Inflammatory macrophage (primary cell): ENCODE data around the gene EXOC2.

Source experiments
- DNase-seq, 2 donors: peaks; one replicate each; pipeline ENCODE4 v3.0.0-alpha.2; 2020 to 2022

The EXOC2 gene

DNA sequence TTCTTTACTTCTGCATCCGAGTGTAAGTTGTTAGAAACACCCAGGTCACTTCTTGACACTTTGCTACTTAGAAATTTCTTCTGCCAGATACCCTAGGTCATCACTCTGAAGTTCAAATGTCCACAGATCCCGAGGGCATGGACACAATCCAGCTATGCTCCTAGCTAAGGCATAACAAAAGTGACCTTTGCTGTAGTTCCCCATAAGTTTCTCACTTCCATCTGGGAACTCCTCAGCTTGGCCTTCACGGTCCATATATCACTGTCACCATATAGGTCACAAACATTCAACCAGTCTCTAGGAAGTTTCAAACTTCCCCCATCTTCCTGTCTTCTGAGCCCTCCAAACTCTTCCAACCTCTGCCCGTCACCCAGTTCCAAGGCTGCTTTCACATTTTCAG lies 236.1 kb downstream of the EXOC2 start:
- no peak for DNase-seq

DNA sequence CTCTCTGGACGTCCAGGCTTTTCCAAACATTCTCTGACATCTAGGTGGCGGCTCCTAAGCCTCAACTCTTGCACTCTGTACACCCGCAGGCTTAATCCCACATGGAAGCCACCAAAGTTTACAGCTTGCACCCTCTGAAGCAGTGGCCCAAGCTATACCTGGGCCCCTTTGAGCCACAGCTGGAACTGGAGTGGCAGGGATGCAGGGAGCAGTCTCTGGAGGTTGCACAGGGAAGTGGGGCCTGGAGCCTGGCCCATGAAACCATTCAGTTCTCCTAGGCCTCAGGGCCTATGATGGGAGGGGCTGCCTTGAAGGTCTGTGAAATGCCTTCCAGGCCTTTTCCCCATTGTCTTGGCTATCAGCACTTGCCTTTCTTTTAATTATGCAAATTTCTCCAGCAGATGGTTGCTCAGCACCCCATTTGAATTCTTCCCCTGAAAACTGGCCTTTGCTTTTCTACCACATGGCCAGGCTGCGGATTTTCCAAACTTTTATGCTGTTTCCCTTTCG lies 236.5 kb downstream of the EXOC2 start:
- no peak for DNase-seq

DNA sequence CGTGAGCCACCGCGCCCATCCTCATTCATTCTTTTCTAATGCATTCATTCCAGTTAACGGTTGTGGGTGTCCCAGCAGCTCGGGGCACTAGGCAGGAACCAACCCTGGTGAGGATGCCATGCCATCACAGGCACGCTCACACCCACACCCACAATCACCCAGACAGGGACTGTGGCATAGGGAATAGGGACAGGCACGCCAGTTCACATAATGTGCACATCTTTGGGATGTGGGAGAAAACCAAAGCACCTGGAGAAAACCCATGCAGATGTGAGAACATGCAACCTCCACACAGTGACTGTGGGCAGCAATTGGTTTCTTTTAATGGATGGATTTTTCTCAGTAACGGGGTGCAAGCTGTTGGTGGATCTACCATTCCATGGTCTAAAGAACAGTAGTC lies 237.1 kb downstream of the EXOC2 start:
- DNase-seq, result no peak

DNA sequence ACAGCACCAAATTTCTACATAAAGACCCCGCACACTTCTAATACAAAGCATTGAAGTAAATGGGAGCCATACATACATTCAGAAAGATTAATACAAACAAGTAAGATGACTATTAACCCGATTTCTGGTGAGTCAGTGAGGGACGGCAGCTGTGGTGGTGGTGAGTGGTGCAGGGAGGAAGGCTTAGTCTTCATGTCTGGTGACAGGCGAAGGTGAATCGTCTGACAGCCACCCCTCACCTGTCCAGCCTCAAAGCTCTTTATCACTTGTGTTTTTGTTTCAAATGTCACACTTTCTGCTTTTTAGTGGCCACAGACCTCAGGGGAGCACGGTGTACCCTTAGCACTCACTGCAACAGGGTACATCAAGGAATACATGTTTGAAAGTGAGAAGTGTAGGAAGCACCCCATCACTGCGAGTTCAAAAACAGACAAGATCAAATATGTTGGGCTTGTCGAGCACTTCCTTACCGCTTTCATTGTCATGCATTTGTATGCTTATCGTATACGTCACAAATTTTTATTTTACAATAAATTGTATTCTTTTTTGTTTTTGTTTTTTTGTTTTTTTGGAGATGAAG lies 237.8 kb downstream of the EXOC2 start:
- no peak for DNase-seq

DNA sequence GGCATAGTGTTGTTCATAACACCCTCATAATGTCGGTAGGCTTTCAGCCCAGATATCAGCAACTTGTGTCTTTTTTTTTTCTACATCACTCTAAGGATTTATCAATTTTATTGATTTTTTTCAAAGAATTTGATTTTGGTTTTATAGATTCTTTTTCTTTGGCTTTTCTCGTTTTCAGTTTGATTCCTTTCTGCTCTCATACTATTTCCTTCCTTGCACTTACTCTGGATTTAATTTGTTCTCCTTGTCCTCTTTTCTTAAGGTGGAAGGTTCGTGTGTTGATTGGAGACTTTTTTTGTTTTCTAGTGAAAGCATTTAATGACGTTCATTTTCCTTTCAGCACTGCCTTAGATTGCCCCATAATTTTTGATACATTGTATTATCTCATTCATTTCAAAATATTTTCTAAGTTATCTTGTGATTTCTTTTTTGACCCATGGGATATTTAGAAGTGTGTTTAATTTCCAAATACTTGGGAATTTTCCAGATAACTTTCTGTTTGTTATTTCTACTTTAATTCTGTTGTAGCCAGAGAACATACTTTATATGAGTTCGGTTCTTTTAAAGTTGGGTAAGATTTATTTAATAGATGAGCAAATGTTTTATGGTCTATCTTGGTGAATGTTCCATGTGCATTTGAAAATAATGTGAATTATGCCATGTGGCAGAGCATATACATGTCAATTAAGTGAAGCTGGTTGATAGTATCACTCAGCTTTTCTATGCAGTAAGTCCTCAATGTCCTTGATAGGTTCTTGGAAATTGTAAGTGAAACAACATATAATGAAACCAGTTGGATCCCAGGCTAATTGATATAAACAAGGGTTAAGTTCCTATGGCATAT lies 238.6 kb downstream of the EXOC2 start:
- DNase-seq, result no peak

DNA sequence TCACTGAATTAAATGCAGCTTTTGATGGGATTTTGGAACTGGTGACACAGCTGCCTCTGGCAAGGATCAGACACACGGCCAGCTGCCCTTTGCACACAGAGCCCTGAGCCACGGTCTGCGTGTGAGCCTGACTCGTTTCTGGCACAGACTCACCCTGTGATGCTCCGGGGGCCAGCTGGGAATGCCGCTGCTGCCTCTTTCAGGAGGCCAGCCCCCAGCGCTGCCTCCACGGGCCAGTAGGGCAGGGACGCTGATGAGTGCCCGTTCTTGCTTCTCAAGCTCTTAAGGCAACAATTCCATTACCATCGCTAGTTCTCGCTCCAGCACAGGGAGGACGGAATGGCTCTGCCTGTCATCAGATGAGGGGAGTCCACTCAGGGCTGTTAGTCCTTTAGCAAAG lies 239.8 kb downstream of the EXOC2 start:
- DNase-seq, result no peak

DNA sequence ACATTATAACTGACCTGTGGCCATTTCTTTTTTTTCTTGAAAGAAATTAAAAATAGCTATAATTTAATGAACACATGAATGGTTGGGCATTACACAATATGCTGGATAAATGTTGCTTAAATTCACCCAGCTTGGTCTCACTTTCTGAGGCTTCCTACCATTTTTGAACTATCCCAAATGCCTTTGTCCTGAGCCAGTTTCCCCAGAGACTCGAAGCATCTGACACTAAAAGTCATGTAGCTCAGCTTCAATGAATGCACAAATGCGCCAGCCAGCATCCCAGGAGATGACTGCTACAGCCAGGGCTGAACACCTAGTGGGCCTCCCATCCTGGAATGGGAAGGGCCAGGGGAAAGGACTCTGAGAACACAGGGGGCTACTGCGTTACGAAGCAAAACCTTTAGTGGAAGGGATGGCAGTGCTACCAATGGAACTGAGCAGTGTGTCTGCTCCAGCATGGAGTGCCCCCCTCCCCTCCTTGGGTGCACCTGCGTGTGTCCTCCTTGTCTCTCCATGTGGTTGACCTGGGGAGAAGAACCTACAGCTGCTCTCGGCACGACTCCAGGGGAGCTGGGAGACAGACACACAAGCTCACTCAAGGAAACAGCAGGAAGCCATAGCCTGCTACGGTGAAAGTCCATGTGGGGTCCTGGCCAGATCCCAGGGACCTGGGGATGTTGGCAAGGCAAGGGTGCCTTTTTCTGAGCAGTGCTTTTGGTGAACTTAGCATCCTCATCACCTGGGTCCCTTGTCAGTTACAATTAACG lies 240.5 kb downstream of the EXOC2 start:
- no peak for DNase-seq

DNA sequence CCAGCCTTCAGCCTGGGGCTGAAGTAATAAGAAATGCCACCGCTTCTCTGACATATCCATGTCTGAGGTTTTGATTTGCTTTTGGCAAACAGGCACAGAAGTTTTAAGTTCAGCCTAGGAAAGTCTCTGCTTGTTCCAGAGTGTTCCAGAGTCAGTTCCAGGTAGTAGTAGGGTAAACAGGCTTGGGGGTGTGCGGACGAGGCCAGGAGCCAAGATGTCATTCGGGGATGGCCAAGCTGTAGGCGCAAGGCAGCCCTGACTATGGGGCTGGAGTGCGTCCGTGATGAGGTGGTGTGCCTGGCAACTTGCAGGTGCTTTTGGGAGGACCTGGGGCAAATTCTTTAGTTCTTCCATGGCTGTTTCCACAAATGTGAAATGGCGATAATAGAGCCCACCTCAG lies 241.1 kb downstream of the EXOC2 start:
- no peak for DNase-seq

DNA sequence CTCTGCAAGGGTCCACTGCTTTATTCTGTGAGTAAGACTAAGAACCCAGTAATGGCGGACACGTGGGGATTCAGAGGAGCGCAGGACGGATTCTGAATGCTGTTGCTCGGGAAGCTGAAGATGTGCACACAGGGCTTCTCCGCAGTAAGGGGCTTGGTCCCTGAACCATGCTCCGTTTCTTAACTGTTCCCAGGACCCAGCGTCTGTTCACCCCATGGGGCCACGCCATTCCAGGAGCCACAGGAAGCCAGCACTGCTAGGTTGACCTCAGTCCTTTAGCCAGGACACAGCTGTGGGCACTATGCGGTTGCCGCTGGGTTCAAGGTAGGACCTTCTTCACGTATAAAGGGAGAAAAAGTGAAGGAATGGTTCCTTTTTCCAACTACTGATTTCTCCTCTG lies 241.6 kb downstream of the EXOC2 start:
- DNase-seq, result no peak

DNA sequence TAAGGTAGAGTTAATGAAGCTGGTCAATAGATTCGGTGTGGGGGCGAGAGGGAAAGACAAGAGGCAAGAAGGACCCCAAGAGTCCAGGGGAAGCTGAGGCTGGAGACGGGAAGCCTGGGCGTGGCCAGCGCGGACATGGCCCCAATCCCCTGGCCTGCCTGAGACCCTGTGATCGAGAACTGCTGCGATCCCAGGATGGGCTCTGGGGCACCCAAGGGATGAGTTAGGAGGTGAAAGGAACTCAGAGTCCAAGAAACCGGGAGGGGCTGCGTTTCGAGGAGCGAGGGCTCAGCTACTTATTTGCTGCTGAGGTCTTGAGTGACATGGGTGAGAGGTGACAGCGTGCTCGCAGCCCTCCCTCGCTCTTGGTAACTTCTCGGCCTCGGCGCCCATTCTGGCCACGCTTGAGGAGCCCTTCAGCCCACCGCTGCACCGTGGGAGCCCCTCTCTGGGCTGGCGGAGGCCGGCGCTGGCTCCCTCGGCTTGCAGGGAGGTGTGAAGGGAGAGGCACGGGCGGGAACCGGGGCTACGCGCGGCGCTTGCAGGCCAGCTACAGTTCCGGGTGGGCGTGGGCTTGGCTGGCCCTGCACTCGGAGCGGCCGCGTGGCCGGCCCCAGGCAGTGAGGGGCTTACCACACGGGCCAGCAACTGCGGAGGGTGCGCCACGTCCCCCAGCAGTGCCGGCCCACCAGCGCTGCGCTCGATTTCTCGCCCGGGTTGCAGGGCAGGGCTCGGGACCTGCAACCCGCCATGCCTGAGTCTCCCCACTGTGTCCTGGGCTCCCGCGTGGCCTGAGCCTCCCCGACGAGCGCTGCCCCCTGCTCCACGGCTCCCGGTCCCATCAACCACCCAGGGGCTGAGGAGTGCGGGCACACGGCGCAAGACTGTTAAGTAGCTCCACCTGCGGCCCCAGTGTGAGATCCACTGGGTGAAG lies 243.2 kb downstream of the EXOC2 start:
- no peak for DNase-seq

DNA sequence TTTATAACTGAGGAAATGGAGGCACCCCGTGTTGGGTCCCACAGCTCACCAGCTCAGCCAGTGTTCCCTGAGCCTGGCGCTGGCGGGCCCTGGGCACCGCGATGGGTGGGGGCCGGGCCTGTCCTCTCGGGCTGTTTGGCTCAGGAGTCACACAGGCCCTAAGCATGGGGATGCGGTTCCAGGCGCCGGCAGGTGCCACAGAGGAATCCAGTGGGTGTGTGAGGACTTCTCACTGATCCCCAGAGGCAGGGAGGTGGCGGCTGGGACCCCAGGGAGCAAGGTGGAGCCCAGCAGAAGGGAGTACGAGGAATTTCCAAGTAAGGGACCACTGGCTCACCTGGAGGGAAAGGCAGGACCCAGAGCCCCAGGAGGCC lies 243.9 kb downstream of the EXOC2 start:
- no peak for DNase-seq

DNA sequence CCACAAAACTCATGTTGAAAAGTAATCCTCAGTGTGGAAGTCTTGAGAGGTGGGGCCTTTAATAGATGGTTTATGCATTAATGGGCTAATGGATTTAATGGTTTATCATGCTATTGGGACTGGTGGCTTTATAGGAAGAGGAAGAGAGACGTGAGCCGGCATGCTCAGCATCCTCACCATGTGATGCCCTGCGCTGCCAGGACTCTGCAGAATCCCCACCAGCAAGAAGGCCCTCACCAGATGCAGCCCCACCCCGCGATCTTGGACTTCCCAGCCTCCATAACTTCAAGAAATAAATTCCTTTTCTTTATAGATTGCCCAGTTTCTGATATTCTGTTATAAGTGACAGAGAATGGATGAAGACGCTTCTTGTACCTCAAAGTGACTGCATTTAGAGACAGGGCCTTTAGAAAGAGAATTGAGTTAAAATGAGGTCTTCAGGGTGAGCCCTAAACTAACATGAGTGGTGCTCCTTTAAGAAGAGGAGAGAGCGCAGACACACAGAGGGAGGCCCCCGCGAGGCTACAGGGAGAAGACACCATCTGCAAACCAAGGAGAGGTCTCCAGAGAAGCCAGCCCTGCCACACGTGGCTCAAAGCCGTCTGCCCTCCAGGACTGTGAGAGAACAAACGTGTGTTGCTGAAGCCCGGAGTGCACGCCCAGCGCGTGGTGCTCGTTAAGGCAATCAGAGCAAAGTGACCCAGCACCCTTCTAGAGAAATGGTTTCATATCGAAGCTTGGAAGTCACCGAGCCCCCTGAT lies 244.5 kb downstream of the EXOC2 start:
- no peak for DNase-seq

DNA sequence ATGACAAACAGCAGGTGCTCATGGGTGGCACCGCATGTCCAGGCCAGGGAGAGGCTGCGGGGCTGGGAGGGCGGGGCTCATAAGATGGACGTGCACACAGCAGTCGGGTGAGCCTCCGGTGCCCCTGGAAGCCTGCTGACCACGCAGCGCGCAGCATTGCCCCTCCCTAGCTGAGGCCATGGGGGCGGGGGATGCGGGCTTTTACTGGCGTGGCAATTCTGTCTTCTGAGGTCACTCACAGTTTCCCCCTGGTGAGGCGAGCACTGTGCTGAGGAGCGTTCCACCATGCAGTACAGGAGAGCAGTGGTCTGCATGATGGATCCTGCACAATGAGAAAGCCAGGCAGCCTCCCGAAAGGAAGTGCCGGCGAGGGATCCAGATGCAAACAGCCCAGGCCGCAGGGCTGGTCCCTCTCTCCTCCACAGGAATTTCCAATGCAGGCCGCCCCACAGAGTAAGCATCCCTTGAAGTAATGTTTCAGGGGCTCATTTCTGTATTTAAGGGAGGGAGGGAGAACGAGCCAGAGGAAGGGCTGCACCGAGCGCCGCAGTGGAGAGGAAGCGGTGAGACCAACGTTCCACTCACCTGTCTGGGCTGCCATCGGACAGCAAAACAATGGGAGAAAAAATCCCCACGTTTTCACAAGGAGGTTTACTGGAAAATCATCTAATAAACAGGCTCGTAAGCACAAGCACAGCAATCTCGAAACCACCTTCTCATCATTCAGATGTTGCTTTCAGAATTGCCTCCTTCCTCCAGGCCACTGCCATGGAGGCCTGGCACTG lies 245.4 kb downstream of the EXOC2 start:
- DNase-seq, result no peak

DNA sequence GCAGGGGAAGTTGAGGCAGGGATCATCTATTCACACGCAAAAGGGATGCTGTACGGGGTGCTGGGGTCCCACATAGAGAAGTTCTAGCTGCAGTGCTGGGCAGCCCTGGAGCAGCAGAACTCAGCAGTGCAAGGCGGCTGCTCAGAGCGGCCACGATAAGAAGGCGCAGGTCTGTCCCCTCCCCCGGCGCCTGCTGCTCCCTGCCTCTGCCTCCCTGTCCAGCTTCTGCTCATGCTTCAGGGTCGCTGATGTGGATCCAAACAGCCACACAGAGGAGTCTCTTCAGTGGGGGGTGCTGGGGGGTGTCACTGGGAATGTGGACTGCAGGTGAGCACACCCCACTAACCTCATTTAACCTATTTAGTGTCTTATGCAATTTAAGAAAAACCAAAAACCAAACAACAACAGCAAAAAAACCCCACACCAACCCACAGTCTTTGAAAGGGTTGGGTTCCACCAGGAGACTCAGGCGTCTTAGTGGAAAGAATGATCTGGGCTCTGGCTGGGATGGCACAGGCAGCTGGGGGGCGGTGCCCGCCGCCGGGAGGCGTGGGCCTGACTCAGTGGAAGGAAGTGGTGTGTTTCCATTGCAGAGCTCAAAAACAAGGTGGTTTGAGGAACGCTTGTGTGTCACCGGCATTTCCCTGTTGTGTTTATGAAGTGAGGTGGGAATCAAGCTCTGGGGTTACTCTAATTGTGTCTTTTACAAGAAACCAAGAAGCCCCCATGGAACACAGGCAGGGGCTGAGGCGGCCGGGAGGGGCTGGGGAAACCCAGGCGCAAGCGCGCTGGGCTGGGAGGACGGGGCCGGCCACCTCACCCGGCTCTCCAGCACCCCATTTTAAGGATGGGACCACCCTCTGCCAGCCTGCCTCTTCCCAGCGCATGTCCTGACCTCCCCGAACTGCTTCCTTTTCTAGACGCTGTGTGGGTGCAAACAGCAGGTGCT lies 246.2 kb downstream of the EXOC2 start:
- no peak for DNase-seq

DNA sequence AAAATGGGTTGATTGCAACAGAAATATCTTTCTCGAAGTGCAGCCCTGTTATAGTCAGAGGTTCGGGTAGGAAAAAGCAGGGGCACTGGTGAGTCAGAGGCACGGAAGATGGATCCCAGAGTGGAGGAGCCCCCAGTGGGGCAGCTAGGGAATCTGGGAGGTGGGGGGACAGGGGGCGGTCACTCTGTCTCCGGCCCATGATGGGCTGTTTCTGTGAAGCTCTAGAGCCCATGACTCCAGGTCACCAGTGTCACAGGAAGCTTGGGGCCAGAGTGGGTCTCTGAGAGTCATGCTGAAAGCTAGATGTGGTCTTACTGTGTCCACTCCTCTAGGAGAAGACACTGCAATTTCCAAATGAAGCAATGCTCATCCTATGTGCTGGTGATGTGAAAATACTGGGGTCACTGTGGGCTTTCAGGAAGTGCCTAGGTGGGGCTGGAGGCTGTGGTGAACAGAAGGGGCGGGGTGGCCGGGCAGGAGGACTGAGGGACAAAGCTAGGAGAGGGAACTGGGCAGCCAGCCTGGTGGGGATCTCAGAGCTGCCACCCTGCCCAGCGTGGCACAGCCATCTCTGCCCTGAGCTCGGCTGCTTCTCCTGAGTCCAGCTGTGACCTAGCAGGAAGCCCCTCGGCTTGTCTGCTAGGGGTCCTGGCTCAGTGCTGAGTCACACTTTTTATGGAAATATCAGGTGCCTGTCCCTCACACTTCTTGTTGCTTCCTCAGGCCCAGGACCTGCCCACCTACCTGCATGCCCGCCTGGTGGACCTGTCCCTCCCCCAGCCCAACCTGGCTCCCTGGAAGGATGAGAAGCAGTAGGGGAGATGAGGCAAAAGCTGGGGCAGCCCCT lies 247.1 kb downstream of the EXOC2 start:
- no peak for DNase-seq

DNA sequence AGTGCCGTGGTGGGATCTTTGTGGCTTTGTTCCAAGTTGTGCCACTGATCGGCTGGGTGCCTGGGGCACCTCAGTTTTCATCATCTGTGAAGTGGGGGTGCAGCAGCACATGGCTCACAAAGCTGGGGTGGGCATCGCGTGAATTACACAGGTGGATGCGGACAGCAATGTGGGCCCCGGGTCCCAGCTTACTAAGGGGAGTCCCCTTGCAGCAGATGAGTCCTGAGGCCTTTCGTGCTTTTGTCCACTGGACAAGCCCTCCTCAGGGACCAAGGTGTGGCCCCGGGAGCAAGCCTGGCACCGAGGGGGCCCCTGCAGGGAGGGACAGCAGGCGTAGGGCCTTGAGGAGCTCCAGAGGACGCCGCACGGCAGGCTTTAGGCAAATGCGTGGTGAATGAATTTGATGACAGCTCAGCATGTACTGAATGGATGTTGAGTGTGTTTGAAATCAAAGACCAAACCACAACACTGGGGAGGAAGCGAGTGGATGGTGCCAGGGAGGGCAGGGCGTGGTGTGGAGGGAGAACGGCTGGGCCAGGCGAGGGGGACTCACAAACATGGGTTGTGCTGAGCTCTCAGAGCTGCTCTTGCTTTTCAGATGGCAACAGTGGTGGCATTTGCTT lies 248.2 kb downstream of the EXOC2 start:
- no peak for DNase-seq

DNA sequence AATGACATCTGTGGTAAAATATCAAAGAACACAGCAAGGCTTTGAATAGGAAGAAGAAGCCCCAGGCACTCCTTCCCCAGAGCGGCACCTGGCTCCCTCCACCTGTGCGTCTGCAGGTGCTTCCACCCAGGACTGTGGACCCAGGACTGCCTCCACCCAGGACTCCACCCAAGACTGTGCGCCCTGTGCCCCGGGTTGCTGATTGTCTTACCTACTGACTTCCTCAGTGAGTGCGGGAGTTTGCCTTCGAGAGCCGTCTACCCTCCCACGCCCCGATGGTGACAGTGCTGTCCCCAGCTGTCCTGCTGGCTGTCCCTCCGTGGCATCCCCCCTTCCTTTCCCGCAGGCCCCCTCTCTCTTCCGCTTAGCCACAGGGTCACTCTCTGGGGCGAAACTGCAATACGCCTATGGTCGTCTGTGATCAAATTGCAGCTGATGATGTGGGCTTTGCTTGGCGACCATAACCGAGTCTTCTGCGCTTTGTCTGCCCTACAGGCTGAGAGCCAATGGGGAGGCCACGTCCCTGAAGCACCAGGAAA lies 249.2 kb downstream of the EXOC2 start:
- DNase-seq, result no peak
